RKO (cell line): ENCODE measurements around the gene BCAR1.

Experiments used
- DNase-seq: peaks from one replicate; pipeline ENCODE4 v3.0.0-alpha.2; 2016; ENCODE audit warnings: low spot score

The BCAR1 gene

DNA sequence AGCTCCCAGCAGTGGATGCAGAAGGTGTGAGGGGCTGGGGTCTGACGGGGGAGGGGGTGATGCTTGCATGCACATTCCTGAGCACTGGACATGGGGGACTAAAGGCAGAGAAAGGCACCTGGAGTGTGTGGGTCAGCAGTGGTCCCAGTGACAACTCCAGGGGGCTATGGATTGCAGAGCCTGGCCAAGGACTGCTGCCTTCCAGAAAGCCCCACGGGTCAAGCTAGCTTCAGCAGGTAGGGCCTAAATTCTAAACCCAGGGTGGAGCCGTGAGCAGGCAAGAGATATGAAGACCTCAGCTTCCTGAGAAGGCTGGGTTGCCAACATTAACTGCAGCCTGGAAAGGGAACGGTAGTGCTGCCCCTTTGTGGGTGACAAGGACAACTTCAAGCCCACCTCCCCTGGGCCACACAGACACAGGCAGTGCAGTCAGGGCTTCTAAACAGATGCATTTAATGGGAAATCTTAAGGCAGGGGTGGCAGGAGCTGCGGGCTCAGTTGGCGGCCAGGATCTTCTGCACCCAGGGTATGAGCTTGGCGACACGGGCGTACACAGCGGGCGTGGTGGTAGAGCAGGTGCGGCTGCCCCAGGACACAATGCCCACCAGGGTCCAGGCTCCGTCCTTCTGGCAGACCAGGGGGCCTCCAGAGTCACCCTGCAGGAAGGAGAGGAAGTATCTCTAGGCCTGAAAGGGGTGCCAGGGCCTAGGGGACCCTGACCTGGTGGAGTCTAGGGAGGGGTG is 47.6 kb downstream of the BCAR1 start:
- no peak for DNase-seq

DNA sequence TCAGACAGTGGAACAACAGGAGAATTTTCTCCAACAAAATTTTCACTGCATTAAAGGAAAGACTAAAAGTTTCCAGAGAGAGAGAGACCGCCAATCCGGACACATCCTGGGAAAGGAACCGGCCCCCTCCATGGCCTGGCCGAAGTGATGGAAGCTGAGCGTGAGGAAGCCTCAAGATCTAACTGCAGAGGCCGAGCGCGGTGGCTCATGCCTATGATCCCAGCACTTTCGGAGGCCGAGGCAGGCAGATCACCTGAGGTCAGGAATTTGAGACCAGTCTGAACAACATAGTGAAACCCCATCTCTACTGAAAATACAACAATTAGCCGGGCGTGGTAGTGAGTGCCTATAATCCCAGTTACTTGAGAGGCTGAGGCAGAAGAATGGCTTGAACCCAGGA is 48.3 kb downstream of the BCAR1 start:
- DNase-seq: no peak

DNA sequence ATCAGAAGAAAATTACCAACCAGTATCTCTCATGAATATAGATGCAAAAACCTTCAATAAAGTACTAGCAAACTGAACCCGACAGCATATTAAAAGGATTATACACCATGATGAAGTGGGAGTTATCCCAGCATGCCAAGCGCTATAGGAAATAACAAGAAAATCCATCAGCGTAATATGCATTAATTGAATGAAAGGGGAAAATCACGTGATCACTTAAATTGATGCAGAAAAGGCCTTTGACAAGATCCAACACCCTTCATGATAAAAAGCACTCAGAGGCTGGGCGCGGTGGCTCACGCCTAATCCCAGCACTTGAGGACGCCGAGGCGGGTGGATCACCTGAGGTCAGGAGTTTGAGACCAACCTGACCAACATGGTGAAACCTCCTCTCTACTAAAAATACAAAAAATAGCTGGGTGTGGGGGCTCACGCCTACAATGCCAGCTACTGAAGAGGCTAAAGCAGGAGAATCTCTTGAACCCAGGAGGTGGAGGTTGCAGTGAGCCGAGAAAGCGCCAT is 49.3 kb downstream of the BCAR1 start:
- no peak for DNase-seq

DNA sequence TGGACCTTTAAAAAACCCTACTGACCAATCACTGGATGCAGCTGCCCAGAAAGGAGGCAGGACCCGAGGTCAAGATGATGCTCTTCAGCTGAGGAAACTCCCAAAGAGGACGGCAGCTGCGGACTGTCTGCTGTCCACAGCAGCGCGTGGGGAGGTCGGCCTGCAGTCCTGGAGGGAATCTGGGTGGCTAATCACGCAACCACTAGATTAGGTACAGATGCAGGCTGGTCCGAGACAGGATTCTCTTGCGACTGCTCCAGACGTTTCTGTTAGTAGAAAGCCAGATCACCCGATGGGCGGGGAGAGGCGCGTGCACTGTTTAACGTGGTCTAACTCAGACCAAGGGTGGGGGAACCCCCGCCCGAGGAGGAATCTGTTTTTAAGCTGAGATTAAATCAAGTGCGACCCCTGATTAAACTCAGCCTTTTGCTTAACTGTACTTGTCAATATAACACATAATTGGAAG is 53.3 kb downstream of the BCAR1 start:
- DNase-seq: no peak

DNA sequence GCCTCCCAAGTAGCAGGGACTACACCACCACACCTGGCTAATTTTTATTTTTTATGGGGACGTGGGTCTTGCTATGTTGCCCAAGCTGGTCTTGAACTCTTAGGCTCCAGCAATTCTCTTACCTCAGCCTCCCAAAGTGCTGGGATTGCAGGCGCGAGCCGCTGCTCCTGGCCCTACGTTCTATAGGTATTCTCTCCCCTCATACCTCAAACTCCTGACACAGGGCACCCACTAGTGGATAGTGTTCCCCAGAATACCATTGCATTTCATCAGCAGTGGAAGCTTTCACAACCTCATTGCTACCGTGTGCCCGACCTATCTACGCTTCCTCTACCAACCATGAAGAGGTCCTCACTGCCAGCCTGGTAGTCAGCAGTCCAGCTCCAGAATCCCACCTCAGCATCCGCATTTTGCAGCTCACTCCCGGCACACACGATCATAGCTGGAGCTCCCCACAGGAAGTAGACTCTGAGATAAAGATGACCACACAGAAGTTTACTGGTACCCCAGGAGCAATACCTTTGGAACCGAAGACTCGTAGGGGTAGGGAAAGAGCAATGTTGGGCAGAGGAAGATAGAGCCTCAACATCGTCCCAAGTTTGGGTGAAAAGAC is 53.8 kb downstream of the BCAR1 start:
- DNase-seq: no peak

DNA sequence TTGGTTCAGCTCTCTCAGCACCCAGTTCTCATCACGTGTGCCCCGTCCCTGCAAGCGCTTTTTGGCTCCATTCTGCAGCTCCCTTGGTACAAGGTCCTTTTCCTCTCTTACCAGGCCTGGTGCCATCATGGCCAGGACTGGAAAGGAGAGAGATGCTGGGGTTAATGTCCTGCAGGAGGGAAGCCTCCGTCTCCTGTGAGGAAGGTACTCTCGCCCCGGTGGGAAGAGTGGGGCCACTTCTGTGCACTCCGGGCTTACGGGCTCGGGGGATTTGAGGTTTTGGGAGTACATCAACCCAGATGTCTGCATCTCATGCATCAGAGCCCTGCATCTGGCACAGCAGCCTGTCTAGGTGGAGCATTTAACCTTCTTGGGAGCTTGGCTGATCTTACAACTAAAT is 54.6 kb downstream of the BCAR1 start:
- DNase-seq: no peak

DNA sequence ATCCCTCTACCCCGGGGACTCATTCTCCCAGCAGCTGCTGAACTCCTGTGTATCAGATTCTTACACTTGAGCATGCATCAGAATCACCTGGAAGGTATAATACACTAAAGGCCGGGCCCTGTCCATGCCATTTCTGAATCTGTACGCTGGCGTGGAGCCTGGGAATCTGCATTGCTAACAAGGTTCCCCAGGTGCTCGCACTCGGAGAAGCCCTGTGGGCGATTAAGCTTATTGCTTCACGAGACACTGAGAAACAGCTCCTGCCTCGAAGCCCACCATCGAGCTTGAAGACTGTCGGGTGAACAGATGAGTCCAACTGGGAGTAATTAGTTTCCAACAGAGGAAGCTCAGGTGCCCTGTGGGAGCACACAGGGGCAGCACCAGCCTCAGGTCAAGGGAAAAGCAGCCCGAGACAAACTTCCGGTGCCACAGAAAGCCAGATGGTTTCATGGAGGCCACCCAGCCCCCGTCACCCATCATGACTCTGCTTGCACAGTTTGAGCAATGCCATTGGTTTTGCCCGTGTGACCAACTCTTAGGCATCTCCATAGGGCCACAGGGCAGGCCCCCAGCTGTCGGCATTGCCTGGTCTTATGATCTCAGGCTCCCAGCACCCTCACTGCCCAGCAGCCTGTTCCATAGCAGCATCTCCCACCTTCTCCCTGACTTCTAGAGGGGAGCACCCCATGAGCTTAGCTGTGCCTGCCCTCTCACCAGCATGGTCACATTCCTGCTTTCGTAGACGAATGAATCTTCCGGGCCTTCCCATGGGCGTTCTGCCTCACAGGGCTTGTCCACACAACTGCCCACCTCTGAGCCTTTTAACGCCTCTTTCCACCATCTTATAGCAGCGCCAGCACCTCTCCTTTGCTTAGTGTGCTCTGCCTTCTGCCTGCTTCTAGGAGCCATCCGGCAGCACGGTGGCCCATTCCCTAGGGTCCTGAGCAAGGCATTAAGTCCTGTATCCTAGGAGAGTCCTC is 55.3 kb downstream of the BCAR1 start:
- DNase-seq: no peak

DNA sequence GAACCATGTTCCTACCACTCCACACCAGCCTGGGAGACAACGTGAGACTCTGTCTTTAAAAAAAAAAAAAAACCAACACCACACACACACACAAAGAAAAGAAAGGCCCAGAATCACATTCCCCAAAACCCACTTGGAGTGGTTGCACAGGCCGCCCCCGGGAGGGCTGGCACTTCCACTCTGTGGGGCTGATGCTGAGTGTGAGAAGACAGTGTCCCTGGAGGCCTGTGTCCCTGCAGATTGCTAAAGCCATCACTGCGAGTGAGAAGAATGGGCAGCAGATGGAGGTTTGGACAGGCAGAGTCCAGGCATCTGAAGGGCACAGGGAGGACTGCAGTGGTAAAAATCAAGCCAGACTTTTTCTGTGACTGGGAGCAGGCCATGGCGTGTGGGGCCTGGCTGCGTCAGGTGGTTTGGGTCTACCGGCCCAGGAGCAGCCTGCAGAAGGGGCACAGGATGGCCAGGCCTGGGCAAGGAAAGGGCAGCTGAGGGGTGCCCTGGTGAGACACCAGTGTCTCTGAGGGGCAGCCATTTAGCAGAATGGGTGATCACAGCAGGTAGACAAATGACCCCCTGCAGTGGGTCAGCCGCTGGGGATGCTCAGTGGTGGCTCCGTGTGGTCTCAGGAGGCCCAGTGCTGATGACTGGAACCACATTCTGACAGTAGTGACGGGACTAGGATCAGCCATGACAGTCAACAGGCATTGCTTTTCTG is 57.5 kb downstream of the BCAR1 start:
- no peak for DNase-seq

DNA sequence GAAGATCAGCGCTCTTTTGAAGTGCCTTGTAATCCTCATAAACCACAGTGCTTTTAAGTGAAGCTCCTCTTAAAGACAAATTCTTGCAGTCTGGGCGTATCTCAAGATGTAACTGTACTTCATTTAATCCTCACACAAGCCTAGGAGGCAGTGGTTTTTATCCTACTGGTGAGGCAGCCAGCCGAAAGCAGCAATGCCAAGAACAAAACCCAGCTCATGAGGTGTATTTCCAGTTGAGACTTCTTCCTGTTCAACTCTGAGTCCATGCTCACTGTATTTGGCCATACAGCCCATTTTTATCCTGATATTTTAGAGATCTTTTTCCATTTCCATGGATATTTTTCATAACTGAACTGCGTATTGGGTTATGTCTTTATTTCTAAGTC is 58.2 kb downstream of the BCAR1 start:
- DNase-seq: no peak

DNA sequence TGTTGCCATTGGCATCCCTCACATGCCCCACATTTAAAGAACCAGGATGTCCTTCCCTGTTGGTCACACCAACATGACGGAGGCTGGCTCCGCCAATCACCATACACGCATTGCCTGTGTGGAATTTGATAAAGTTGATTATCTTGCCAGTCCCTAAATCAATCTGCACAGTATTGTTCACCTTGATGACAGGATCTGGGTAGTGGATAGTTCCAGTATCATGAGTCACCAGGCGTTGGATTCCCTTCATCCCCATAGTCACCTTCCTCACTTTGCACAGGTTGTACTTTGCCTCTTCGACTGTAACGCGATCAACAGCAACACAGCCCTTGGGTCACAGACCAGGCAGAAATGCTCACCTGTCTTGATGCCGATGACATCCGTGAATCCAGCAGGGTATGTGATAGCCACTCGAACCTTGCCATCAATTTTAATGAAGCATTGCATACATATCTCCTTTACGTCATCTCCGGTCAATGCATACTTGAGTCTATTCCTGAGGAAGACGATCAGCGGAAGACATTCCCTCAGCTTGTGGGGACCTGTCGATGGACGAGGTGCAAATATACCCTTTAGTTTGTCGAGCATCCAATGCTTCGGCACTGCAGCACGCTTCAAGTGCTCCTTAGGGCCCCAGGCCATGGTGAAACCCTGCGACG is 58.7 kb downstream of the BCAR1 start:
- DNase-seq: no peak

DNA sequence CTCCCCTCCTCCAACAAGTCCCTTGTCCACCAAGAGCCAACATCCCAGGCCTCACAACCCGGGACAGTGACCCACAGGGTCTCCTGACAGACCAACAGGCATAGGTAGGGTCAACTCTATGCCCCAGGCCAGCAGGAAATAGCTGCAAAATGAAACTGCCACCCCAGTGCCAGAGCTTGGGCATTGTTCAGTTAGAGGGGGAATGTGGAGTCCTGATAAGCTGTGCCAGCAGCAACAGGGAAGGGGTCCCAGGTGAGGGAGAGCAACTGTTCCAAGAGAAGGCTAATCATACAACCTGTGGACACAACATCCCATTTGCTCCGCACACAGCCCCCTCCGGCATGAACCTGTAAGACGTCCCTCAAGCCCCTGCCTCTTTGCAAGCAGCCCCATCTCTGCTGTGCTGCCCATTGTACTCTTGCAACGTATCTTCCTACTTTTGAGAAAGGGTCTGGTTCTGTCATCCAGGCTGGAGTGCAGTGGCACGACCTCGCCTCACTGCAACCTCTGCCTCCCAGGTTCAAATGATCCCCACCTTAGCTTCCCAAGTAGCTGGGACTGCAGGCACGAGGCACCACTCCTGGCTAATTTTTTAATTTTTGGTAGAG is 61.7 kb downstream of the BCAR1 start:
- no peak for DNase-seq

DNA sequence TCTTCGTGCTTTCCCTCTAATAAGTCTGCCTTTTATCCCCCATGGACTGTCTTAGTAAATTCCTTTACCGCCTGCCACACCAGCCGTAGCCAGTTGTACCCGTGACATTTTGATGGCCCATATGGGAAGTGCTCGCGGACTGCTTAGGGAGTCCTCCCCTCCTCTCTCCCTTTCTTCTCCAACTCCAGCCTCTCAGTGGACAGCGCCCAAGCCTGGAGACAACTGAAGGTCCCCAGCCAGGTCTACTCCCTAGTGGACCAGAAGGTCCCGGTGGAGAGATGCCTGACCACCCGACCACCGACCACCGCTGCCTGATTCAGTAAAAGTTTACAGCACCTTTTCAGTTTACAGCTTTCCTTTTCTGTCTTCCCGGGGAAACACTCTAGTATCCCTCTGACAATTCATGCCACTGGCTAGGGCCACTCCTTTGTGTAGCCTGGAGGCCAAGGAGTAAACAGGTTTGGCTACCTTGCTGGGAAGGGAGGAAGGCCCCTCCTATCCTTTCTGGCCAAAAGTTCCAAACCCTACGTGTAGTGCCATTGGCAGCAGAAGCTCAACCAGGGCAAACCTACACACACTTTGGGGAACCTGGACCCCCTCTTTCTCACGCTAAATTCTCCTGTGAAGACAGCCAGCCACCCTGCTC is 62.5 kb downstream of the BCAR1 start:
- no peak for DNase-seq

DNA sequence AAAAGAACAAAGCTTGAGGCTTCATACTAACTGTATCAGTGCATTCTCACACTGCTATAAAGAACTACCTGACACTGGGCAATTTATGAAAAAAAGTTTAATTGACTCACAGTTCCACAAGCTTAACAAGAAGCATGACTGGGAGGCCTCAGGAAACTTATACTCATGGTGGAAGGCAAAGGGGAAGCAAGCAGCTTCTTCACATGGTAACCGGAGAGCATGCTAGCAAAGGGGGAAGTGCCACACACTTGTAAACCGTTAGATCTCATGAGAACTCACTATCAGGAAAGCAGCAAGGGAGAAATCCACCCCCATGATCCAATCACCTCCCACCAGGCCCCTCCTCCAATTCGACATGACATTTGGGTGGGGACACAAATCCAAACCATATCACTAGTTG is 69.8 kb downstream of the BCAR1 start:
- DNase-seq: no peak

DNA sequence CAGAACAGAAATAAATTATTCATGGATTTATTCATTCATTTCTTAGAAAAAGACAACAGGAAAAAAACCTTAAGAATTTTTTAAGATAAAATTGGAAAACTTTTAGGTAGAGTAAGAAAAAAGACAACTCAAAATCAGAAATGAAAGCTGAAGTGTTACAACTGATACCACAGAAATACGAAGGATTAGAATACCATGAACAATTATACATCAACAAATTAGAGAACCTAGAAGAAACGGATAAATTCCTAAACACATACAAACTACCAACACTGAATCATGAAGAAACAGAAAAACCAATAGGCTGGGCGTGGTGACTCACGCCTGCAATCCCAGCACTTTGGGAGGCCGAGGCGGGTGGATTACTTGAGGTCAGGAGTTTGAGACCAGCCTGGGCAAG is 72.2 kb downstream of the BCAR1 start:
- DNase-seq: no peak
